GM19324 (cell line): Measurements from ENCODE around the gene RBMS3.
"Not testable (repeated sequence)": the region's sequence is repeated elsewhere in the genome, so short reads cannot be mapped to it uniquely, and the experiment has no call there.

Experiments
- ATAC-seq: cut with Tn5 transposase; IDR thresholded peaks from one replicate; pipeline ENCODE4 v1.9.1; 2021; ENCODE audit warnings: mild to moderate bottlenecking, moderate library complexity; ENCODE audit not compliant: unreplicated experiment, low FRiP score

RBMS3 gene

GRCh38 chr3:30035935-30036567 is 755.2 kb downstream of the RBMS3 start:
- no peak for ATAC-seq

DNA sequence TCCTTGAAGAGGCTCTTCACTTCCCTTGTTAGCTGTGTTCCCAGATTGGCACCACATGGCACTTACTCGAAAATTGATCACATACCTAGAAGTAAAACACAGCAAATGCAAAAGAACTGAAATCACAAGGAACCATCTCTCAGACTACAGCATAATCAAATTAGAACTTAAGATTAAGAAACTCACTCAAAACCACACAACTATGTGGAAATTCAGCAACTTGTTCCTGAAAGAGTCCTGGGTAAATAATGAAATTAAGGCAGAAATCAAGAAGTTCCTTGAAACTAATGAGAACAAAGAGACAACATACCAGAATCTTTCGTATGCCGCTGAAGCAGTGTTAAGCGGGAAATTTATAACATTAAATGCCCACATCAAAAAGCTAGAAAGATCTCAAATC is 759.3 kb downstream of the RBMS3 start:
- no peak for ATAC-seq

- not testable (repeated sequence) for ATAC-seq
Observed at GRCh38 chr3:30041481-30041880, 760.6 kb downstream of the RBMS3 start.

DNA sequence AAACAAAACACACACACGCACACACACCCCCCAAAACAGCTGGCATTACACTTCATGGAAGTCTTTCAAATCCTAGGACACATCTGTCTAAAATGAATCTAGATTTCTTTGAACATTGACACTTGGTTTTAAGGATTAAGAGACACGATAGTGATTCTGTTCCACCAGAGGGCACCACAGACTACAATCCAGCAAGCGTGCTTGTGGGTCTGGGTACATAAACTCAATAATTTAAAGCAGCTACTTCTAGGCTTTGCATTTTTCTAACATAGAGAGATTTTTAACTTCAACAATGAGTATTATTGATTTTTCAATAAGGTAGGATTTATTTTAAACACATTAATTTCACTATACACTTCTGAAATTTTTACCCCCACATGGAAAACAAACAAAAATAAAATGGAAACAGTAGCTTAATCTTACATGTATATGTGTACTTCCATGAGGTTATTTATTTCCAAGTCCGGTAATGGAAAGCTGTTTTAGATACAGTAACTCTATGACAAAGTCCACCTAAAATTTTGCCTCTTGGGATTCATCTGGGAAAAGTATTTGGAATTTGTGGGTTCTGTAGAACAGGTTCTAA is 761.5 kb downstream of the RBMS3 start:
- ATAC-seq: no peak

- no peak for ATAC-seq
Observed at GRCh38 chr3:30042916-30043555, 762.2 kb downstream of the RBMS3 start.

DNA sequence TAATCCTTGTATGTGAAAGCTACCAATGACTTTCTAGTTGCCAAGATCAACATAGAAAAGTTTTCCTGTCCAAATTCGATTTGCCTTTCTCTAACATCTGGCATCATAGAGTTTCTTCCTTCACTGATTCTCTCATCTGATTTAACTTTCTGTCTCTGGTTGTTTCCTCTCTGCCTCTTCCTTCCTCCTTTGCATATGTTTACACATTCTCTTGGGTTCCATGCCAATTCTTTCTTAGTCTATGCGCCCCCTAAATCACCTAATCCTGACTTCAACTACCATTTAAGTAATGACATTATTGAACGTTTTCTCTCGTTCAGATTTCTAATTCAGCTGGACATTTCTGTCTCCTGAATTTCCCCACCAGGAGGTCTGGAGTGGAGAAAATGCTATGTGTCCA is 763.6 kb downstream of the RBMS3 start:
- no peak for ATAC-seq

- no peak for ATAC-seq
Observed at GRCh38 chr3:30048431-30048830, 767.6 kb downstream of the RBMS3 start.

- not testable (repeated sequence) for ATAC-seq
Observed at GRCh38 chr3:30050116-30050515, 769.2 kb downstream of the RBMS3 start.

- ATAC-seq: no peak
Observed at GRCh38 chr3:30059240-30059639, 778.4 kb downstream of the RBMS3 start.
